SIG-M5 treated with dmso at 0.1 percent for 504 hours (cell line): Measurements from ENCODE around the gene FAM114A2.

Experiments
- DNase-seq: peaks from one replicate; lab custom pipeline; 2025; ENCODE audit not compliant: unreplicated experiment; lab: John Stamatoyannopoulos, UW

The FAM114A2 gene

DNA sequence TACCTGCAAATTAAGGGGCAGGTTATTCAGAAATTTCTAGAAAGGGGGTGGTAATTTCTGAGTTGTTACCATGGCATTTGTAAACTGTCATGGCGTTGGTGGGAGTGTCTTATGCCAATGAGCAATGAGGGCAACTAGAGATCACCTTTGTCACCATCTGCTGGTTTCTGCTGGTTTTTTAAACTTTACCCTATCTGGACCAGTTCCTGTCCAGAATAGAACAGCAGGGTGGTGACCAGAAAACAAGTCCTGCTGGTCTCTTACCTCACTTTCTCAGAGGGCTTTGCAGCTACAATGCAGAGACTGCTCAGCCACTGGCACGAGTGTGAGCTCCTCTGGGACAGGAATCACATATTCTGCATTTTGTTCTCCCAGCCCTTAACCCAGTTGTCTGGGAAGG, 51.4 kb downstream of the FAM114A2 start:
- DNase-seq = no peak

DNA sequence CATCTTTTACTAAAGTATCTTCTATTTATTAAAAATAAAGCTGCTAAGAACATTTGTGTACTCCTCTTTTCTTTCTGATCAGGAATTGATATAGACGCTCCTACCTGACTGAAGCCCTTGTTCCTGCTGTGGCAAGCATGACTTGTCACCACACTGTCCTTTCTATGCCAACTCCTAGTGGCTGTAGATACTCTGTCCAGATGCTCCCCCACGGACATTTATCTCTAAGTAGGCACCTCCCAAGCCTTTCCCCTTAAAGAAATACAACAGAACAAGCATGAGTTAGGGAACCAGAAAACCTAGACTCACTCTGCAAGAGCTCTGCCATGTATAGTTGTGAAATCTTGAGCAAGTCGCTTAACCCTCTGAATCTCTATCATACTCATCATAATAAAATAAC, 53.2 kb downstream of the FAM114A2 start:
- DNase-seq = no peak

DNA sequence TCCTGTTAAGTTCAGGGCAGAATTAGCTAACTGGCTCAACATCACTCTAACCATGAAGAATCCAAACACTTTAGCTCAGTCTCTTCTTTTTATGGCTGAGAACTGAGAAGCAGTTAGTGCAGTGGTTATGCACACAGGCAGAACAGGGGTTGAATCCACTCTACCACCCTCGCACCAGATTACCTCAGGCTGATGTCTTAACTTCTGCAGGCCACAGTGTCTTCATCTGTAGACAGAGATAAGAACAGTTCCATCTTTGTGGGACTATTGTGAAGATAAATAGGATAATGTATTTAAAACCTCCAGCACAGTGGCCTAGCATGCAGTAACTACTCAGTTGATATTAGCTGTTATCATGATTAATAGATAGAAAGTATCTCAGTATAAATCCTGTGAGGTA, 54.8 kb downstream of the FAM114A2 start:
- no peak for DNase-seq

- no peak for DNase-seq
Observed at GRCh38 chr5:153981905-153982605, 56.7 kb downstream of the FAM114A2 start.

DNA sequence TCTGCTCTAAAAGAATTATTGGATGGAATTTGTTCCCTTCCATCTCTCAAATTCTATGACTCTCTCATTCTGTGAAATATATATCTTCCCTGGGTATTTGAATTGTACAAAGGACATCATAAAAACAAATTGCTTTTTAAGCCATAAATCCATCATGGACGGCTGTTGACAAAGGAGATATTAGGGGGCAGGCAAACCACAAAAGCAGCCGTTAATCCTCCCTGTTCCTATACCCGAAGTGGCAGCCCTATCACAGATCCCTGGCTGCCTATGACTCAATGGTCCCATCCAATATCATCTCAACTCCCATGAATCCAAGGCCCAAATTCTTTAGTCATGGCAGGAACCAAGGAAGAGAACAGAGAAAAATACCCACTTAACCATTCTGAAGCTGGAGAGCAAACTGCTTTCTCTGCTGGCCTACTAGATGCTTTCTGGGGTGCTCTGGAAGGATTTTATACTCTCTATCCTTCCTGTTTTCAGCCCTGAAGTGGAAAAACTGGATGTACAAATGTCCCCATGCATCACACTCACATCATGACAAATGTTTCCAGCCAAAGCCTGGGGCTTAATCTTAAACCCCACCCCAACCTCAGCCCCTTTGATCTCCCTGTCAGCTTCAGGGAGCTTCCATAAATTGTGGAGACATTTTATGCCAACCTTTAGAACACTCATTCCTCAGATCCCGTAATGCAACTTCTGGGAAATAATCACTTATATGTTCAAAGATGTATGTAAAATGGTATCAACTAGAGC, 59.5 kb downstream of the FAM114A2 start:
- DNase-seq = no peak

DNA sequence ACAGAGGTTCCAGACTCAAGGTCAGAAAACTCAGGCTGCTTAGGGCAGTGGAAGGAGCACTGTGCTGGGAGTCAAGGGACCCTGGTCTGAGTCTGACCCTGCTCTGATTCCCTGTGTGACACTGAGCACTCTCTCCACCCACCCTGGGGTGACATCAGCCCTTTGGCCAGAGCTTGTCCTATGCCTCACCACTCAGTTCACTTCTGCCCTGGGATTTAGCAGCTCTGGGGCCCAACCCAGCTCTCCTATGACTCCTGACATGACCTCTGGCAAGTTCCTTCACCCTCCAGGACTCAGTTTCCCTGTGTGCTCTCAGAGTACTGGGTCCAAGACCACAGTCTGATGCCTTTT, 63.9 kb downstream of the FAM114A2 start:
- no peak for DNase-seq

- peak; percentile 43 for DNase-seq
Observed at GRCh38 chr5:153974131-153974812, 64.4 kb downstream of the FAM114A2 start.

DNA sequence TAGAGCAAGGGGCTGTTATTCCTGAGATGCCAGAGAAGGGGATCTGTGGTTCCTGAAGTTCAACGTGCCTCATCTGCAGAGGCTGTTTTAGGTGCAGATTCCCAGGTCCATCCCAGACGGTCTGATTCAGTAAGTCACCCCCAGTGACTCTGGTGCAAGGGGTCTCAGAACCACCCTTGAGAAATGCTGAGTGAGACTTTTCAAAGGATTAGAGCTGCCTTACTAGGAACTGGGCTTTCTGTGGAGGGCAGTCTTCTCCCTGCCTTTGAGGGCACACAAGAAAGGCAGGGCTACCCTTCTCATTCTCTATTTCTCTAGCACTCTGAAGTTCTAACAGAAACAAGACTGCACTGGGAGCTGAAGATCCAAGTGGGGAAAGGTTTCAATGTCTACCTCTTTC, 66.5 kb downstream of the FAM114A2 start:
- no peak for DNase-seq

DNA sequence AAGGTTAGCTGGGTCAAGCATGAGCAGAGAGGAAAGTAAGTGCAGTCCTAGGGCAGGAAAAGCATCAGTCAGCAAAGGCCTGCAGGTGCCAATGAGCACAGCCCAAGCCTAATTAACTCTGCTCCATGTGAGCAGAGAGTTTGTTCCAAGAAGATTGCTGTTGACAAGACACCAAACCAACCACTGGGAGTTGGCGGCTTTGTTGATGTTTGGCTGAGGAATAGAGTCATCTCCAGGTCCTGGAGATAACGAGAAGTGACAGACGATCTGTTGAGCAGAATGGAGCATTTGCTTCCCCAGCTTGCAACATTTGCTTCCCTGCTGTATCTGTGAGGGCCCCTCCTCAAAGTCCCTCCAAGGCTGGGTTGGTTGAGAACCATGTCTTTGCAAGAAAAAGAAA, 68.2 kb downstream of the FAM114A2 start:
- DNase-seq = no peak

DNA sequence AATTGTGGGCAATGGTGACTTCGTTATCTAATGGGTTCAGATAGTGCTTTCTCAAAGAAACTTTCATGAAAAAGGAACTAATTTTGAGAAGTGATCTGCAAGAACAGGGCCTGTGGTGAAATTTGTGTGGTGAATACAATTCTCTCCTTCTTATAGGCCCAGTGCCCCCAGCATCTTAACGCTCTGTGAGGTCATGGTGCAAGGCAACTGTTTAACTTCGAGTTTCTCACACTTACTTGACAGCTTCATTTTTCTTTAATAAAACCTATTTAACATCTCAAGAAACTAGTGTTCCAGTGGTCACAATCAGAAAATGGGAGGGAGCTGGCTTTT, 69.2 kb downstream of the FAM114A2 start:
- peak; percentile 55 for DNase-seq

GRCh38 chr5:153968761-153969562, 69.7 kb downstream of the FAM114A2 start:
- no peak for DNase-seq

DNA sequence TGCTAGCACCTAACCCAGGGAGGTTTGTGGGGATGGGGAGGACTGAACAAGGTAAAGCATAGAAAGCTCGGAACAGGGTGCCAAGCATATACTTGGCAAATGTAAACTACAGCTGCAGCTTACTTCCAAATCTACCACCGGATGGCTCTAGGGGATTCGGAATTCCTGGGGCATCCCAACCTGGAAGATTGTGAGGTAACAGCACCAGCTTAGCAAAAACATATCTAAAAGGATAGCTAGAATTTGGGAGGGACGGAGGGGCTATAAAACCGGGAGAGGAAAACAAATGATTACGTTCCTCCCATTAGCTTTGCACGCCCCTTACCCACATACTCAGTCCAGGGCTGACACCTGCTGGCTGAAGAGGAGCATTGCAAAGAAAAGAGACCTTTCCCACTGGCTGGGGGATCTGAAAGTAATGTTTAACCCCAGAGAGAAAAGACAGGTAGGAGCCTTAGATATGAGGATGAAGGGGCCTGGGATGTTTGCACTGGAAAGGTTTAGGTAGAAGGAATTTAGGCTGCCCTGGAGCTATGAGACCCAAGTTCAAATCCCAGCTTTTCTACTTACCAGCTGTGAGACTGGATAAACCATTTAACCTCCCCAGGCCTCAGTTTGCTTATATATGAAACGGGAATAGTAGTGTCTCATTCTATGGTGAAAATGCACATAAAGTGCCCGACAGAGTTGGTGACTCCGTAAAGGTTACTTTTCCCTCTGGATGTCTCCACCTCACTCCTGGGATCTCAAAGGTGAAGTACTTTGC, 73.6 kb downstream of the FAM114A2 start:
- DNase-seq = peak; percentile 66

DNA sequence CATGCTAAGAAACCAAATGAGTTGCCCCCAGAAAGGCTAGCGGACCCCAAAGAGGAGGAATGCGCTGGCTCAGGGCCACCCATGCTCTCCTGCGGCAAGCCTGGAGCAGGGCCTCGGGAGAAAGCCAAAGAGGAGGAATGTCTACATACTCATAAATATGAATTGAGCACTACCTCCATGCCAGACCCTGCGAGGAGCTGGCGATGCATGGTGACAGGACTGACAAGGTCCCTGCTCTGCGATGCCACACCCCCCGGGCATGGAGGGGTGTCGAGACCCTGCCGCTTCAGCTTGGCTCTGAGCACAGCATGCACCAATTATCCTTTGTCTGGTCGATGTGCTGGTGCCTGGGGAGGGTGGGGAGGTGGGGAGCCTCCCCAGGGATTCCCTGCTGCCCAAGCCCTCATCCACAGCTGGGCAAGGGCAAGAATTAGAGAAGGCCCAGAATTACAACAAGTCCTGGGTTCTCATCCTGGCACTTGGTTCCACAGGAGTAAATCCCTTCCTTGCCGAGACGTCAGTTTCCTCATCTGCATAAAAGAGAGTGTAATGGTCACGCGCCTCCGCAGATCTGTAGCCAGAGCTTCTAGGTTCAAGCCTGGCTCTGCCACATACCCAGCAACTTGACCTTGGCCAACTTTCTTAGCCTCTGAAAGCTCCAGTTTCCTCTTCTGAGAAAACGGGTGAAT, 74.4 kb downstream of the FAM114A2 start:
- DNase-seq = no peak

GRCh38 chr5:153960269-153961215, 78.2 kb downstream of the FAM114A2 start:
- DNase-seq = no peak

DNA sequence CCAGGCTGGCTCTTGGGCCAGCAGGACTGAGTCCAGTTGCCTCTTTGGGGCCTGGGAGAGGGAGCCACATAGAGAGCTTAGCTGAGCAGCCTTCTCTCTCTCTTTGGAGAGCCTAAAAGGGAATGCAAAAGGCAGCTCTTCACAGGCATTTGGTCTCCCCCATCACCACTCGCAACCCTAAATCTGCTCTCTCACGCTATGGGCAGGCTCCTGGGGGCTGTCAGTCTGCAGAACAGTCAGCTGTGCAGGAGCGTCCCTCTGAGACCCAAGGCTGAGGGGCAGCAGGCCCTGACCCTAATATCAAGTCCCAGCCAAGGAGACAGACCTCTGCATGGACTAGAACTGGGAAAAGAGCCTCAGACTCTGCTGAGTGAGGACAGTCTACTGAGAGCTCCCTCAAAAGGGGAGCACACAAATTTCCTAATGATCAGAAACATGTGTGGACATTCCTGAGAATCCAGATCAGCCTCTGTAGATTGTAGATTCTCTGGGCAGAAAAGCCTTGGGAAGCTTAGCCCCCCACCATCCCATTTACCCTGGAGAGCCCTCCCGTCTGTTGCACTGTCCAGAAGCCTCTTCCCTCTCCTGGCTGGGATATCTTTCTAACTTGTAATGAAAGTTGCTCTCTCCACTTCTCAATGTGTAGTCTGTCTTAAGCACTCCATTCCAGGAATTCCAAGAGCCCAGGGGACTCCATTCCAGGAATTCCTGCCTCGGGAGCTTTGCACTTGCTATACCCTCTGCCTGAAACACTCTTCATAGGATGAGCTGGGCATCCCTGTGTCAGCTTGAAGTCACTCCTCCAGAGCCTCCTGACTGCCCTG, 79.4 kb downstream of the FAM114A2 start:
- no peak for DNase-seq

DNA sequence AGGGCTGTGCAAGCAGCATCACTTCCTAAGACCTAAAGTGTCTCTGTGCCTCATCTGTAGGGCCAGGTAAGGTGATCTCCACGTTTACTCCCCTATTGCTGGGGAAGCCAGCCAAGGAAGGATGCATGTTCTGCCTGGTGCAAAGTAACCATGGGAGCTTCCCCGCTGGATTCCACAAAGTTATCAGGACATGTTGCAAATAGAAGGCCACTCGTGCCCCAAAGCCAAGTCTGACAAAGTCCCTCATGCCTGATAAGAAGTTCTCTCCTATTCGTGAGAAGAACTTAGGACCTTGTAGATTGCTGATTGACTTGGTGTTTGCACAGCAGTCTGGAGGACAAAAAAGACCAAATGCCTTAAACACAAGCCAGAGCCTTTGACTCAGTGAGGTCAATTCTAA, 81.5 kb downstream of the FAM114A2 start:
- no peak for DNase-seq

DNA sequence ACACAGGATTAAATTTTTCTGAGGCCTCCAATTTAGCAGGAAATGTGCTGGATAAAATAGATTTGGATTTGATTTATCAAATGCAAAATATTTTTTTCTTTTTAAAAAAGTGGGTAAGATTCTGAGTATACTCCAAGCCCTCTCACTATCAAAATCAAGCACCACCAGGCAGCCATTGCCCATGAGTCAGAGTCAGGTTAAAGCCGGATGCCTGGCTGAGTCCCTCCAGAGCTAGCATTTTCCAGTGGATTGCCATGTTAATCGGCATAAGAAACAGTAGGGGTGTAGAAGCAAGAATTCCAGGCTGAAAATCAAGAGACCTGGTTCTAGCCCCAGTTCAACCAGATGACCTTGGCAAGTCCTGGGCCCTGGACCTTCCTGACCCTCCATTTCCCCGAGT, 85.3 kb downstream of the FAM114A2 start:
- DNase-seq = no peak

DNA sequence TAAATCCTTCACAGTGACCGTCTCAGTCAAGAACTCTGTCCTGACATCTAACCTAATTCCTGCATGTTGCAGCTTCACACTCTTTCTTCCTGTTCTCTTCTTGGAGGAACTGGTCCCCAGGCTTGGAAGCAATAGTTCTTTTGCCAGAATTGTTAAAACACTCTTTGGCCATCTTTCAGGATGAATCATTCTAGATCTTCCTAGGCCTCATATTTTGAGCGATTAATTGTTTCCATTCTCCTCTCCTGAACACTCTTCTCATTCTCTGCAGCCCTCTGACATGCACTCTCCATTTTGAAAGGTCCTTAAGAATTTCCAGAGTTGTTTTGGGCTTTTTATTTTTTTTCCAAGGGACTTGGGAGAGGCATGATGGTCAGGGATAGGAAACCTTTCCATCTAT, 85.8 kb downstream of the FAM114A2 start:
- no peak for DNase-seq
